MG63 (cell line): Measurements from ENCODE around the gene HPN. TPM values are rescaled to one million over a fixed set of nuclear protein-coding genes. Genes with fewer than 3 reads are reported as not detected.
A peak's percentile ranks its signal among the peaks of the same experiment; 100 is the strongest.
"Not testable (repeated sequence)": the region's sequence is repeated elsewhere in the genome, so short reads cannot be mapped to it uniquely, and the experiment has no call there.

Experiments used
- DNase-seq: peaks from one replicate; pipeline ENCODE4 v3.0.0-alpha.2; 2020
- H3K27me3 ChIP-seq: fragments of 250-450 bp; sonication (Bioruptor Pico); 2 replicates; pipeline ENCODE4 v1.5.1; 2020; ENCODE audit warnings: mild to moderate bottlenecking, moderate library complexity
- H3K36me3 ChIP-seq: fragments of 250-450 bp; sonication (Bioruptor Pico); 2 replicates; pipeline ENCODE4 v1.5.1; 2020; ENCODE audit warnings: mild to moderate bottlenecking, moderate library complexity
- H3K4me3 ChIP-seq: fragments of 250-450 bp; sonication (Bioruptor Pico); 2 replicates; pipeline ENCODE4 v1.5.1; 2020; ENCODE audit warnings: mild to moderate bottlenecking, moderate library complexity
- H3K9me3 ChIP-seq: fragments of 250-450 bp; sonication (Bioruptor Pico); 2 replicates; pipeline ENCODE4 v1.5.1; 2020; ENCODE audit warnings: mild to moderate bottlenecking, moderate library complexity
- total RNA-seq: library from RNA; depleted of rRNA; stranded (reverse); fragments of >200 nt; shearing (Covaris generic); gene quantifications from 2 replicates; pipeline ENCODE4 v1.2.3, GENCODE V29; 2014; ENCODE audit warnings: low replicate concordance

HPN gene
- total RNA-seq, 1 experiment from 2014 or later, result not detected

DNA sequence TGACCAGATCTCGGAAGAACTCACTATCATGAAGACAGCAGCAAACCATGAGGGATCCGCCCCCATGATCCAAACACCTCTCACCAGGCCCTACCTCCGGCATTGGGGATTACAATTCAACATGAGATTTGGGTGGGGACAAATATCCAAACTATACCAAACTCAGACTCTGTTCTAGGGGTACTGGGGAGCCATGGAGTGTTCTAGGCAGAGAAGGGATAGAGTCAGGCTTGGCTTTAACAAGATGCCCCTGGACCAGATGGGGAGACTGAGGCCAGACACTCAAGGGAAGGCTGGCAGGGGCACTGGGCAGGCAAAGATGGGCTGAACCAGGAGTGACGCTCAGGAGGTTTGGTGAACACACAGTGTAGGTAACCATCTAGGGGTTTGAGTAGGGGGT lies 23.1 kb upstream of the HPN start:
- Histone ChIP-seq H3K9me3 (no peaks in the 10 kb centered on the region), H3K27me3 (no peaks in the 10 kb centered on the region), H3K4me3 (no peak overlapping the region), H3K36me3 (peaks cover 88% of the 10 kb centered on the region)
- no peak for DNase-seq

DNA sequence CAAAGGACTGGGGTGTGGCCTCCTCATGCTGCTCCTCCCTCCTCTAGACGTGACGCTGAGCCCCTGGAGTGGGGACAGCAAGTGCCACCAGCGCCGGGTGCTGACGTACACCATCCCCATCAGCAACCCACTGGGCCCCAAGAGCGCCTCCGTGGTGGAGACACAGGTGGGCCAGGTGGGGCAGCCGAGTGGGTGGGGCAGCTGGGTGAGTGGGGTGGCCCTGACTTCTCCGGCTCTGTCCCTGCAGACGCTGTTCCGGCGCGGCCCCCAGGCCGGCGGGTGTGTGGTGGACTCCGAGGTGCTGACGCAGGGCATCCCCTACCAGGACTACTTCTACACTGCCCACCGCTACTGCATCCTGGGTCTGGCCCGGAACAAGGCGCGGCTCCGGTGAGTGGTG lies 22.4 kb upstream of the HPN start:
- no peak overlapping the region for H3K4me3 ChIP-seq
- H3K27me3 ChIP-seq, result no peaks in the 10 kb centered on the region
- no peak for DNase-seq
- H3K36me3 ChIP-seq, result peaks cover 88% of the 10 kb centered on the region
- no peaks in the 10 kb centered on the region for H3K9me3 ChIP-seq

DNA sequence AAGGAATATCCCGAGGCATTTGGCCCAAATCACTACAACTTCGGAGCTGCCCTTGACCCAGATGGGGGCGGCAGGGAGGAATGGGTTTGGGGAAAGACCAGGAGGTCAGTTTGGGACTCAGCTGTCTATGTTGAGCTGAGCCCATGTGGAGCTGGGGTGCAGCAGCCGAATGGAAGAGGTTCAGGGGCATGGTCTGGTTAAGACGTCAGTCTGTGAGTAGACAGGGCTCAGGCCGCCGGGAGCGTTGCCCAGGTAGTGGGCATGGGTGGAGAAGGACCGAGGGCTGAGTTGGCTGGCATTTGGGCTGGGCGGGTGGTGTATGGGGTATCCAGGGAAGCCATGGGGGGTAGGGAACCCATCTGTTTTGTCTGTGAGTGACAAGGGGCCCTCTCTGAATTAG lies 20.5 kb upstream of the HPN start:
- peaks cover 82% of the 10 kb centered on the region for H3K36me3 ChIP-seq
- H3K9me3 ChIP-seq, result no peaks in the 10 kb centered on the region
- H3K27me3 ChIP-seq, result no peaks in the 10 kb centered on the region
- no peak overlapping the region for H3K4me3 ChIP-seq
- no peak for DNase-seq

DNA sequence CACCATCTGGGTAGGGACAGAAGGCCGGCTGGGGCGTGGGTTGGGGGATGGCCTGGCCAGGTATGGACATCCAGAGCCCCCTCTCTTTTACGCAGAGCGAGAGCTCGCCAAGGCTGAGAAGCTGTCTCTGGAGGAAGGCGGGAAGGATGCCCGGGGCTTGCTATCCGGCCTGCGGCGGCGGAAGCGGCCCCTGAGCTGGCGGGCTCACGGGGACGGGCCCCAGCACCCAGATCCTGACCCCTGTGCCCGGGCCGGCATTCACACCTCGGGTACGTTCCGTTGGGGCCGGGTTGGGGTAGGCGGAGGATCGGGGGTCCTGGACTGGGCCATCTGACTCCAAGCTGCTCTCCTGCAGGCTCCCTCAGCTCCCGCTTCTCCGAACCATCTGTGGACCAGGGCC lies 19.9 kb upstream of the HPN start:
- Histone ChIP-seq H3K9me3 (no peaks in the 10 kb centered on the region), H3K36me3 (peaks cover 83% of the 10 kb centered on the region), H3K27me3 (no peaks in the 10 kb centered on the region), H3K4me3 (no peak overlapping the region)
- no peak for DNase-seq

DNA sequence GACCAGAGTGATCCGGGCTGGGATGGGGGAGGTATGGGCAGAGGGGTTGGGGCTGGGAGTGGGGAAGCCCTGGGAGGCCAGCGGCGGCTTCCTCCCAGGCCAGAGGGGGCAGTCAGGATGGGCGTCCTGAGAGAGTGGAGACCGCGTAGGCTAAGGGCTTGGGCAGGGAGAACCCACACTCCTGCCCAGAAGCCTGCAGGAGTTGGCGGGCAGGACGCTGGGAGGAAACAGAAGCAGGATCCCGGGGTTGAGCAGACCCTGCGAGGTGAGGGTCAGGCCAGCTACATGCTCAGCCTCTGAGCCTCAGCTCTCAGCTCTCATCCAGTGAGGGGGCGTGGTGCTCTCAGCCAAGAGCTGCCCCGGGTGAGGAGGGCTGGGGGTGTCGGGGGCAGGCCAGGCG lies 19.1 kb upstream of the HPN start:
- no peak overlapping the region for H3K4me3 ChIP-seq
- no peak for DNase-seq
- H3K36me3 ChIP-seq, result peaks cover 86% of the 10 kb centered on the region
- H3K9me3 ChIP-seq, result no peaks in the 10 kb centered on the region
- H3K27me3 ChIP-seq, result no peaks in the 10 kb centered on the region

DNA sequence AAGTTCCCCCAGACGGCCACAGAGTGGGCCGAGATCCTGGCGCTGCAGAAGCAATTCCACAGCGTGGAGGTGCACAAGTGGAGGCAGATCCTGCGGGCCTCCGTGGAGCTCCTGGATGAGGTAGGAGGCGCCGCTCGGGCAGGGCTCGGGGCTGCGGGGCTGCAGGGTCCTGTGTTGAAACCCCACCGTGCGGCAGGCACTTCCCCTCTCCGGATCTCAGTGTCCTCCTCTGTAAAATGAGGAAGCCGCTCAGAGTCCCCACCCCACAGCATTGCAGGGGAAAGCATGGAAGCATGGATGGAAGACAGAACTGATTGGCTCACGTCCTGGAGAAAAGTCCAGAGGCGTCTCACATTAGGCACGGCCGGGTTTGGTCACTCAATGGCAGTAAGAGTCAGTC lies 18.1 kb upstream of the HPN start:
- H3K36me3 ChIP-seq, result peaks cover 86% of the 10 kb centered on the region

DNA sequence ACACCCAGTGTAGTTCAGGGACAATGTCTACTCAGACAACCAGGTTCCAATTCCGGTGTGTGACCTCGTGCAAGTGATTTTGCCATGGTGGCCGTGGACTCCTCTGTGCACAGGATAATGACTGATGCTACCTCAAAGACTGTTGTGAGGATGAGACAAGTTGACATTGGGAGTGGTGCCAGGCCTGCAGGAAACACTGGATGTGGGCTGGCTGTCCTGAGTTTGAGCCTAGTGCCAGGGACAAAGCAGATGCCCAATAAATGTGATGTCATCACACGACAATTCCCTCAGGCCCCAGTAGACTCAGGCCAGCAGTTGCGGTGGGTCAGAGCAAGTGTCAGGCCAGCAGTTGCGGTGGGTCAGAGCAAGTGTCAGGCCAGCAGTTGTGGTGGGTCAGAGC lies 17.4 kb upstream of the HPN start:
- no peak for DNase-seq
- Histone ChIP-seq H3K36me3 (peaks cover 80% of the 10 kb centered on the region), H3K4me3 (no peak overlapping the region), H3K9me3 (no peaks in the 10 kb centered on the region), H3K27me3 (no peaks in the 10 kb centered on the region)

More for the DNA sequence above, 18.1 kb upstream of the HPN start:
- H3K9me3 ChIP-seq, result no peaks in the 10 kb centered on the region
- no peaks in the 10 kb centered on the region for H3K27me3 ChIP-seq
- no peak for DNase-seq
- H3K4me3 ChIP-seq, result no peak overlapping the region

DNA sequence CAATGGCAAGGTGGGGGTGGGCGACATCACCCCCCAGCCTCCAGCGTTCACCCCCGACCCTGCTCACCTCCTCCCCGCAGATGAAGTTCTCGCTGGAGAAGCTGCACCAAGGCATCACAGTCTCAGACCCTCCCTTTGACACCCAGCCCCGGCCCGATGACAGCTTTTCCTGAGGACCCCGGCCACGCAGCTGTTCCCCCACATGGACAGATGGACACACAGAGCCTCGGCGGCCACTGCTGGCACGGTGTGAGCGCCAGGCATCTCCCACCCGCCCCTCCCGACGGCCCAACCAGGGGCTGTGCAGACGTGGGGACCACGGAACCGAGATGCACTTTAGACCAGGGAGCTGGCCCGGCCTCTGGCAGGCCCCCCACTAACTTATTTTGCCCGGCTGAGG lies 15.6 kb upstream of the HPN start:
- no peak for DNase-seq
- Histone ChIP-seq H3K4me3 (no peak overlapping the region), H3K9me3 (no peaks in the 10 kb centered on the region), H3K27me3 (peaks cover 6% of the 10 kb centered on the region), H3K36me3 (peaks cover 63% of the 10 kb centered on the region)

DNA sequence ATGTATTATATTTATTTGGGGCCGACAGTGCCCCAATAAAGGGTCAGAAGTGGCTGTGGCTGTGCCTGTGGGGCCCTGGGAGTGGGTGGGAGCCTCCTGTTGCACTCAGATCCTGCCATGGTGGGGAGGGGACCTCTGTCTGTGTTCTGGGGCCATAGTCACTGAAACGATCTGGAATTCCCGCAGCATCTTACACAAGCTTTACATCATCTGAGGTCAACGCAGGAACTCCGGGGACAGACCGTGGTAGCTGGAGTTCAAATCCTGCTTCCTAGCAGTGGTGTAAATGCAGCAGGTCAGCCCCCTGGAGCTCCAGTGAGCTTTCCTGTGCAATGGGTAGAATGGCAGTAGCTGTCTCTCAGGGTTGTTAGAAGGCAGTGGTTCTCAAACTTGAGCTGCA lies 15.1 kb upstream of the HPN start:
- Histone ChIP-seq H3K4me3 (no peak overlapping the region), H3K36me3 (peaks cover 58% of the 10 kb centered on the region), H3K27me3 (peaks cover 10% of the 10 kb centered on the region), H3K9me3 (no peaks in the 10 kb centered on the region)
- DNase-seq, result no peak

DNA sequence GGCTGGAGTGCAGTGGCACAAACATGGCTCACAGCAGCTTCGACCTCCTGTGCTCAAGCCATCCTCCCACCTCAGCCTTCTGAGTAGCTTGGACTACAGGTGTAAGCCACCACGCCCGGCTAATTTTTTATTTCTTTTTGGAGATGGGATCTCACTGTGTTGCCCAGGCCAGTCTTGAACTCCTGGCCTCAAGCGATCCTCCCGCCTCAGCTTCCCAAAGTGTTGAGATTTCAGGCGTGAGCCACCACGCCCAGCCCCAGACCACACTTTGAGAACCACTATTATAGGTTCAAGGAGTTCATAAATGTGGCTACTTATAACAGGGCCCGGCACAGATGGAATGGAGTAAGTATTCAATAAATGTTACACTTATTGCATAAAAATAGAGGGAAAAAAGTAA lies 14.5 kb upstream of the HPN start:
- DNase-seq, result no peak
- H3K9me3 ChIP-seq, result no peaks in the 10 kb centered on the region
- peaks cover 53% of the 10 kb centered on the region for H3K36me3 ChIP-seq
- H3K27me3 ChIP-seq, result peaks cover 14% of the 10 kb centered on the region
- no peak overlapping the region for H3K4me3 ChIP-seq

DNA sequence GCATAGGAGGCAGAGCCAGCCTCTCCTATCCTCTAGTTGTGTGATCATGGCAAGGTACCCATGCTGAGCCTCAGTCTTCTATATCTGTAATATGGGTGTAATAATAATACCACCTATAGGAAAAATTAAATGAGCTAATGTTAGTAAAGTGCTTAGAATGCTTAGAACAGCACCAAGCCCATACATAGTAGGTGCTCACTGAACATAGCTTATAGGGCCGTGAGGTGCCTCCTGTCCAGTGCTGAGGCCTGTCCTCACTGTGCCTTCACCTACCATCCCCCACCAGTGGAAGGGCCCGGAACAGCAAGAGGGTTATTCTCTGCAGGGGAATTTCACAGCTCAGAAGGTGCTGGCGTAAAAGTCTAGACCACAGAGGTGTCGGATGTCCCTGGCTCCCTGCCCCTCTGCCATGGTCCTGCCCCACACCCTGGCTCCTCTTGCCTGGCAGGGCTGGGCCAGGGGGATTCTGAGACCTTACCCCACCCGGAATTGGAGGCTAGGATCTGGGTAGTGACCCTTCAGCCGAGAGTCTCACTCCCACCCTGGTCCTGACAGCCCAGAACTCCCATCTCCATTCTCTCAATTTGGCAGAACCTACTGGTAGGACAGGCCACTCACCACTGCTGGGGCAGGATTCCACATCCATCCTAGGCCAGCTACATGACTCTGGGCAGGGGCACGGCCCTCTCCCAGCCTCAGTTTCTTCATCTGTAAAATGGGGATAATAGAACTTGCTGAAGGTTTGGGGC lies 13.5 kb upstream of the HPN start:
- H3K9me3 ChIP-seq, result no peaks in the 10 kb centered on the region
- DNase-seq, result peak; percentile 50
- H3K27me3 ChIP-seq, result peaks cover 16% of the 10 kb centered on the region
- peaks cover 47% of the 10 kb centered on the region for H3K36me3 ChIP-seq
- no peak overlapping the region for H3K4me3 ChIP-seq

DNA sequence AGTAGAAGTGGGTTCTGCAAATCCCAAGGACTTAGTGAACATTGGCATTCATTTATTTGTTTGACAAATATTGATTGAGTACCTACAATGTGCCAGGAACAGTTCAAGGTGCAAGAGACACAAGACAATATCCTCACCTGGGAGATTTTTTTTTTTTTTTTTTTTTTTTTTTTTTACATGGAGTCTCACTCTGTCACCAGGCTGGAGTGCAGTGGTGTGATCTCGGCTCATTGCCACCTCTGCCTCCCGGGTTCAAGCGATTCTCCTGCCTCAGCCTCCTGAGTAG lies 13.0 kb upstream of the HPN start:
- Histone ChIP-seq H3K36me3 (peaks cover 42% of the 10 kb centered on the region), H3K27me3 (peaks cover 16% of the 10 kb centered on the region)
- DNase-seq, H3K4me3 ChIP-seq, H3K9me3 ChIP-seq: not testable (repeated sequence)

DNA sequence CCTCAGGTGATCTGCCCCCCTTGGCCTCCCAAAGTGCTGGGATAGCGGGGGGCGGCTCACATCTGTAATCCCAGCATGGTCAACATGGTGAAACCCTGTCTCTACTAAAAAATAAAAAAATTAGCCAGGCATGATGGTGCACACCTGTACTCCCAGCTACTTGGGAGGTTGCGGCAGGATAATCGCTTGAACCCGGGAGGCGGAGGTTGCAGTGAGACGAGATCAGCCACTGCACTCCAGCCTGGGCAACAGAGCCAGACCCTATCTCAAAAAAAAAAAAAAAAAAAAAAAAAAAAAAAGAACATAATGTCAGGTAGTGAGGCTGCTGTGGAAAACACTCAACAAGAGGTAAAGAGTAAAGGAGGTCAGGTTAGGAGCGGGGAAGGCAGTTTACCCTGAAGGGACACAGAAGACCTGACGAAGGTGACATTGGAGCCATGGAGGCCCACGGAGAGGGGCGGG lies 12.2 kb upstream of the HPN start:
- Histone ChIP-seq H3K27me3 (peaks cover 16% of the 10 kb centered on the region), H3K36me3 (peaks cover 34% of the 10 kb centered on the region)
- not testable (repeated sequence) for H3K9me3 ChIP-seq, DNase-seq, H3K4me3 ChIP-seq

DNA sequence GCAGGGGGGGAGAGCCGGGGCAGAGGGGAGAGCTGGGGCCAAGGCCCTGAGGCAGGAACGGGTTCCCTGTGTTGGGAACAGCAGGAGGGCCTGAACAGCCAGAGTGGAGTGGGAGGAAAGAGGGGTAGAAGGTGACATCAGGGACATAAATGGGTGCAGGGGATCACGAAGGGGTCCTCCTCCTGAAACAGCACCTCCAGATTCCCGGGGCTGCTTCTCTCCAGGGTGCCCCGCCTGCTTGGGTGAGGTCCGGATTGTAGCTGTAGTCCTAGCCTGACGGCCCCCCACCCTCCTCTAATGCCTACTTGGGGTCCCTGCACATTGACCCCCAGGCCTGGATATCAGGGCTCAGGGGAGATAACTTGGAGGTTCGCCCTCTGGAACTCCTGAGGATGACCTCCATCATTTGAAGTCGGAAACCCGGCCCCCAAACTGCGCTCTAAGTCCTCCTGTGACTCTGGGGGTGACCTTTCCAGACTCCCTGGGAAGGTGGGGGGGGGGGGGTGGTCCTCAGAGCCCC lies 11.7 kb upstream of the HPN start:
- Histone ChIP-seq H3K4me3 (peak overlapping the region; percentile 45), H3K9me3 (no peaks in the 10 kb centered on the region), H3K36me3 (peaks cover 31% of the 10 kb centered on the region), H3K27me3 (peaks cover 16% of the 10 kb centered on the region)
- DNase-seq, result peak; percentile 16

DNA sequence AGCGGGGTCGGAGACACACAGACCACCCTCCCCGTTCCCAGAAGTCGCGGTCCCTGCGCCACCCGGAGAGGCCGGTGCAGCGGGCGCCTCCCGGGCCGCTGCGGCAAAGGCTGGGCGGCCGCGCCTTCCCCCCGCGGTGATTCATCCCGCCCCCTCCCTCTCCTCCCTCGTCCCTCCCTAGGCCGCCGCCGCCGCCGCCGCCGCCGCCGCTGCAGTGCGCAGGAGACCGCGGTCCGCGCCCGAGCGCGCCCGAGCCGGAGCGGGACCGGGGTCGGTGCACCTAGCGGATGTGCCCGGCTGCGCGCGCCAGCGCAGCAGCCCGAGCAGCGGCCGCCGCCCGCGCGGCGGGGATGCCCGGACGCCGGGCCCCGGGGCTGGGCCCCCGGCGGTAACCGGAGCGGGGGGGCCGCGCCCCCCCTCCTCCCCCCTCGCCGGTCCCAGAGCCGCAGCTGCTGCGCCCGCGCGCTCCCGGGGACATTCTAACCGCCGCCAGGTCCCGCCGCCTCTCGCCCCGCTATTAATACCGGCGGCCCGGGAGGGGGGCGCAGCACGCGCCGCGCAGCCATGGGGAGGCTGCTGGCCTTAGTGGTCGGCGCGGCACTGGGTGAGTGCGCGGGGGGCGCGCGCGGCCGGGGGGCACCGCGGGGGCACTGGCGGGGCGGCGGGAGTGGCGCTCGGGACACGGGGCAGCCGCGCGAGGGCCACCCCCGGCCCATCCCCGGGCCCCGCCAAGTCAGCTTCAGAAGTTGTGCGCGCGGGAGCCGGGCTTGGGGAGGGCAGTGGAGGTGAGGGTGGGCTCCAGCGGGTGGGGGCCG lies 11.1 kb upstream of the HPN start, which contains the start of gene SCN1B:
TSS of gene SCN1B (plus strand) at position 214 of the 815 bp plus-strand sequence. CDS start at position 565, 351 bp downstream.
- no peaks in the 10 kb centered on the region for H3K9me3 ChIP-seq
- peak; percentile 80 for DNase-seq
- peak within 1 kb of the TSS; percentile 45 for H3K4me3 ChIP-seq
- peaks cover 25% of the 10 kb centered on the region for H3K36me3 ChIP-seq
- peaks cover 16% of the 10 kb centered on the region for H3K27me3 ChIP-seq

DNA sequence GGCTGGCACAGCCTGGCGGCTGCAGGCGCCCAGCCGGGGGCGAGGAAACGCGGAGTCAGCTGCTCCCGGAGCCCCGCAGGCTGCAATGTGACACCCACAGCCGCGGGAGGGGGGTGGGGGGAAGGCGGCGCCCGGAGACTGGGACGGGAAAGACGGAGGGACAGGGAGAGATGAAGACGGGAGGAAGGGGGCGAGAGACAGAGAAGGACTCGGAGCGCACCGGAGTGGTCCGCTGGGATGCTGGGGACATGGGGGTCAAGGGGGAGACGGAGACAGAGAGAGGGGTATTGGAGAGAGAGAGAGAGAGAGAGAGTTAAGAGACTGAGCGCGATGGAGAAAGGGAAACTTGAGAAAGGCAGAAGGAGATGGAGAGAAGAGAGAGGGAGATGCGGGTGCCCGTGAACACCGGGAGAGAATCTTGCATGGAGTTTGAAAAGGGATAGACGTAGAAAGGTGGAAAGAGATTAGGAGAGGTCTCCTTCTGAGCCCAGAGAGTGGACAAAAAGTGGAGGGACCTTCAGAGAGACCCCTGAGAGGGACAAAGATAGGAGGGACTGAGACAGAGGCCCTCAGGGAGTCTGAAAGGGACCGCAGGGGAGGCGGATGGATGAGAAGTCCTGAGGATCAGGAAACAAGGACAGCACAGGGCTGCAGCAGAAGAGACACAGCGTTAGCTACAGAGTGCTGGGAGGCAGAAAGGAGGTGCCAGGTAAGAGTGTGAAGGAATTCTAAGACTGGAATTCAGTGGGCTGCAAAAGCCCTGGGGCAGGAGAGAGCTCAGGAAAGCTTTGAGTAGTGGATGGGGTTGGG lies 10.2 kb upstream of the HPN start:
- Histone ChIP-seq H3K9me3 (no peaks in the 10 kb centered on the region), H3K36me3 (peaks cover 22% of the 10 kb centered on the region), H3K4me3 (peak overlapping the region; percentile 34; the same call in 1 of the 2 replicates), H3K27me3 (peaks cover 16% of the 10 kb centered on the region)
- DNase-seq, result peak; percentile 21

DNA sequence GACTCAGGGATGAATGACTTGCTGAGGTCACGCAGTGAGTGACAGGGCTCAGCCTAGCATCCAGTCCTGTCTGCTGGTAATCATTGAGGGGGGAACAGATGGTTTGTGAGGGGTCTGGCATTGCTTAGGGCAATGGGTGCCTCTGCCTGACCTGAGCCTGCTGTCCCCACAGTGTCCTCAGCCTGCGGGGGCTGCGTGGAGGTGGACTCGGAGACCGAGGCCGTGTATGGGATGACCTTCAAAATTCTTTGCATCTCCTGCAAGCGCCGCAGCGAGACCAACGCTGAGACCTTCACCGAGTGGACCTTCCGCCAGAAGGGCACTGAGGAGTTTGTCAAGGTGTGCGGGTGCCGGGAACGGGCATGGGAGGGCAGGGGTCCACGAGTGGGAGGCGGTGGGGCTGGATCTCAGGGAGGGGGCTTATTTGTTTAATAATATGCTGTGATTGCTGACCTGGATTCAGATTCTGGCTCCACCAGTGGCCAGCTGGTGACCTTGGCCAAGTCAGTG lies 9.1 kb upstream of the HPN start:
- Histone ChIP-seq H3K4me3 (no peak overlapping the region), H3K36me3 (peaks cover 10% of the 10 kb centered on the region), H3K27me3 (peaks cover 16% of the 10 kb centered on the region), H3K9me3 (no peaks in the 10 kb centered on the region)
- no peak for DNase-seq
